HepG2 (cell line): ENCODE results near the gene TSPAN31. TPM values are rescaled to one million over a fixed set of nuclear protein-coding genes. Genes with fewer than 3 reads are reported as not detected.
"Not testable (repeated sequence)": the region's sequence is repeated elsewhere in the genome, so short reads cannot be mapped to it uniquely, and the experiment has no call there.

Experiments
- ATAC-seq: fragments of 200-7000 bp; cut with Tn5 transposase; 3 replicates; pipeline ENCODE4 v1.9.1; 2020; ENCODE audit warnings: mild to moderate bottlenecking, moderate library complexity
- BruUV-seq: library from RNA; stranded (reverse); fragments of 400-500 nt; replicated peaks from 2 replicates; lab custom pipeline; 2021; lab: Mats Ljungman, UMichigan
- CTCF ChIA-PET: fragments of 300-600 bp; formaldehyde crosslinking; extraction: SDS; loops from one replicate; lab custom pipeline; 2021; ENCODE audit warnings: low total read pairs, inconsistent platforms, low intra/inter-chr PET ratio; lab: Yijun Ruan, JAX
- POLR2A ChIA-PET: fragments of 350-600 bp; sonication (Branson Sonifier 250); formaldehyde crosslinking; loops from one replicate; lab custom pipeline; 2020; ENCODE audit warnings: antibody characterized with exemption, inconsistent platforms; lab: Yijun Ruan, JAX
- DNase-seq: peaks from one replicate; pipeline ENCODE4 v3.0.0-alpha.2; 2015; ENCODE audit warnings: low spot score
- FAIRE-seq: peaks from 3 replicates; lab custom pipeline; 2011; peaks lifted over from hg19 to GRCh38; lab: Jason Lieb, UNC
- H2AFZ ChIP-seq: one replicate; pipeline ENCODE4 v1.6.1; 2011; ENCODE audit warnings: low read length, inconsistent platforms
- H3K27ac ChIP-seq: fragments of 300-600 bp; 3 replicates; pipeline ENCODE4 v1.8.0; 2011; ENCODE audit warnings: mixed run types, mild to moderate bottlenecking, mixed read lengths, low read length, inconsistent platforms; ENCODE audit not compliant: insufficient read depth; ENCODE audit errors: extremely low read length
- H3K27me3 ChIP-seq, 2 experiments: fragments of 200-600 bp in 1 of 2; 2 replicates in 1 of 2; 3 replicates in 1 of 2; pipeline versions ENCODE4 v1.6.0 to v1.8.0; 2011; ENCODE audit warnings: low read length in 2 of 2, mild to moderate bottlenecking in 2 of 2, moderate library complexity in 2 of 2, inconsistent platforms in 1 of 2; ENCODE audit not compliant: insufficient read depth in 2 of 2, control insufficient read depth in 1 of 2
- H3K36me3 ChIP-seq, 2 experiments: fragments of 200-600 bp in 1 of 2; replicated peaks in 1 of 2; 2 replicates in 1 of 2; 3 replicates in 1 of 2; pipeline versions ENCODE4 v1.5.1 to v1.8.0; 2011; ENCODE audit warnings: low read length in 2 of 2, inconsistent platforms in 1 of 2; ENCODE audit not compliant: insufficient read depth in 2 of 2, control insufficient read depth in 1 of 2
- H3K4me1 ChIP-seq: 2 replicates; pipeline ENCODE4 v1.5.1; 2012; ENCODE audit warnings: low read length, inconsistent platforms; ENCODE audit not compliant: insufficient read depth
- H3K4me2 ChIP-seq: 2 replicates; pipeline ENCODE4 v1.6.0; 2011; ENCODE audit warnings: low read depth, low read length, inconsistent platforms
- H3K4me3 ChIP-seq, 3 experiments: fragments of 200-600 bp in 1 of 3; sonication (generic), shearing (Covaris generic) in 1 of 3; replicated peaks in 1 of 3; 2 replicates each; pipeline ENCODE4 v1.5.1; 2011 to 2016; ENCODE audit warnings: low read length in 3 of 3, inconsistent platforms in 2 of 3, low read depth in 2 of 3, mild to moderate bottlenecking in 2 of 3, control low read depth in 1 of 3, mixed read lengths in 1 of 3; ENCODE audit not compliant: insufficient read depth in 1 of 3
- H3K79me2 ChIP-seq: one replicate; pipeline ENCODE4 v1.6.1; 2011; ENCODE audit warnings: low read length, inconsistent platforms; ENCODE audit not compliant: insufficient read depth
- H3K9ac ChIP-seq: 2 replicates; pipeline ENCODE4 v1.6.0; 2011; ENCODE audit warnings: mild to moderate bottlenecking, low read depth, low read length, inconsistent platforms; ENCODE audit not compliant: insufficient read depth
- H3K9me3 ChIP-seq: 2 replicates; pipeline ENCODE4 v1.5.1; 2012; ENCODE audit warnings: mild to moderate bottlenecking, low read length
- H4K20me1 ChIP-seq: 2 replicates; pipeline ENCODE4 v1.6.0; 2011; ENCODE audit warnings: inconsistent platforms, mild to moderate bottlenecking, low read length, moderate library complexity; ENCODE audit not compliant: insufficient read depth
- AGO2 ChIP-seq: fragments of 200-400 bp; formaldehyde crosslinking; optimal IDR thresholded peaks from 2 replicates; pipeline ENCODE3; 2017; ENCODE audit warnings: mild to moderate bottlenecking, low read depth, low read length, moderate library complexity
- FLYWCH1 ChIP-seq: sonication (generic); formaldehyde crosslinking; IDR thresholded peaks from 2 replicates; pipeline ENCODE4 v1.8.1; 2023; ENCODE audit warnings: mild to moderate bottlenecking, missing genetic modification reagents
- KMT2B ChIP-seq: IDR thresholded peaks from 2 replicates; pipeline ENCODE4 v1.6.1; 2016; ENCODE audit warnings: missing genetic modification reagents, missing compliant biosample characterization
- ZGPAT ChIP-seq: IDR thresholded peaks from 2 replicates; pipeline ENCODE4 v1.6.1; 2016; ENCODE audit warnings: mild to moderate bottlenecking
- ZNF160 ChIP-seq: sonication (generic); formaldehyde crosslinking; IDR thresholded peaks from 2 replicates; pipeline ENCODE4 v1.8.0; 2022; ENCODE audit warnings: mild to moderate bottlenecking, inconsistent platforms, missing genetic modification reagents
- ZNF232 ChIP-seq: sonication (generic); formaldehyde crosslinking; IDR thresholded peaks from 2 replicates; pipeline ENCODE4 v1.4.0; 2020; ENCODE audit warnings: missing genetic modification reagents, borderline replicate concordance
- ZNF317 ChIP-seq: sonication (generic); formaldehyde crosslinking; IDR thresholded peaks from 2 replicates; pipeline ENCODE4 v1.5.0; 2020; ENCODE audit warnings: mild to moderate bottlenecking, missing genetic modification reagents
- ZNF777 ChIP-seq: sonication (generic); formaldehyde crosslinking; IDR thresholded peaks from 2 replicates; pipeline ENCODE4 v1.4.0; 2020; ENCODE audit warnings: missing genetic modification reagents
- WGBS: methylation state at CpG from one replicate; pipeline ENCODE4 v1.1.6; 2017; ENCODE audit warnings: low lambda C conversion rate; 5-methylcytosine and 5-hydroxymethylcytosine counted together
- in situ Hi-C: cut with HindIII; loops from 2 replicates; pipeline ENCODE4 v1.10.0; 2017; ENCODE audit warnings: low pct_unique_long_range_greater_than_20kb; ENCODE audit not compliant: extremely low pct_ligation_motif_present
- intact Hi-C: fragments of 100-400 bp; cut with micrococcal nuclease; formaldehyde crosslinking; loops from one replicate; pipeline ENCODE4 v1.10.0; 2022; ENCODE audit not compliant: unreplicated experiment
- polyA plus RNA-seq, 8 experiments: library from polyadenylated mRNA; depleted of rRNA in 3 of 8; stranded (reverse) in 7 of 8; unstranded in 1 of 8; fragments of >200 nt; fragmentation: Illumina TruSeq in 4 of 8; extraction: Trizol in 4 of 8; gene quantifications; 2 replicates each; pipeline versions ENCODE4 v1.2.1 to v1.2.3, GENCODE V29; 2011 to 2016; ENCODE audit warnings: low read depth in 4 of 8, missing spikeins in 1 of 8, mixed read lengths in 1 of 8; ENCODE audit not compliant: insufficient read depth in 1 of 8
- total RNA-seq, 5 experiments: library from RNA; depleted of rRNA; stranded (reverse); fragments of >200 nt; fragmentation: Illumina TruSeq; extraction: Trizol; gene quantifications; 2 replicates each; pipeline ENCODE4 v1.2.3, GENCODE V29; 2016; ENCODE audit warnings: low read depth in 1 of 5

Gene TSPAN31
- total and polyA plus RNA-seq, 2 of the 13 experiments (the other 11 are each of a cell fraction or from before 2014, with no cell fraction given): 10.4 to 24.6 TPM

- peak; percentile 33; the same call in 1 of the 2 replicates for TF ChIP-seq ZGPAT (CRISPR knock-in tag)
- peak; percentile 54; the same call in 1 of the 2 replicates for TF ChIP-seq ZNF160 (CRISPR knock-in tag)
- peak; percentile 50; the same call in 1 of the 2 replicates for TF ChIP-seq ZNF317
- peak; percentile 69; the same call in 1 of the 2 replicates for TF ChIP-seq ZNF232 (CRISPR knock-in tag)
- TF ChIP-seq ZNF777 (CRISPR knock-in tag): peak; percentile 90
- TF ChIP-seq FLYWCH1 (CRISPR knock-in tag): 0 out of 2 replicates have a peak, but pooled peaks have one; percentile 21
- peak; percentile 38 for TF ChIP-seq AGO2
- no peak for TF ChIP-seq KMT2B (CRISPR knock-in tag)
Observed at GRCh38 chr12:57772429-57773322, 27.8 kb downstream of the TSPAN31 start, which contains the start of gene EEF1AKMT3 (continued).

GRCh38 chr12:57774634-57775033 lies 29.8 kb downstream of the TSPAN31 start:
- H3K4me3 ChIP-seq, H4K20me1 ChIP-seq, BruUV-seq, H3K9me3 ChIP-seq, H3K36me3 ChIP-seq, H3K27me3 ChIP-seq, DNase-seq, CTCF ChIA-PET, H3K27ac ChIP-seq, H3K9ac ChIP-seq, H2AFZ ChIP-seq, FAIRE-seq, in situ Hi-C loops, ATAC-seq, H3K4me2 ChIP-seq: not testable (repeated sequence)
- WGBS: 98% methylated on average over 11 of the region's 11 CpGs
- Histone ChIP-seq H3K79me2 (peaks cover 17% of the 10 kb centered on the region), H3K4me1 (peaks cover 23% of the 10 kb centered on the region)
- intact Hi-C loops: loop anchor here (5.0 kb wide), 1 partner anchor 68 kb away; no protein-coding TSS in a partner anchor
- POLR2A ChIA-PET: interaction anchor here (0.7 kb wide), 1 partner anchor 11 kb away, joined by 3 read pairs; no protein-coding TSS in a partner anchor
